Activated CD8-positive, alpha-beta T cell treated with anti-CD3 and anti-CD28 coated beads for 36 hours (primary cell): ENCODE results near the gene MINDY2. TPM values are rescaled to one million over a fixed set of nuclear protein-coding genes. Genes with fewer than 3 reads are reported as not detected.
A peak's percentile ranks its signal among the peaks of the same experiment; 100 is the strongest.

ENCODE experiments used
- ATAC-seq: fragments of 200-7000 bp; cut with Tn5 transposase; one replicate; pipeline ENCODE4 v1.10.0; 2021; ENCODE audit warnings: mild to moderate bottlenecking, moderate library complexity
- CTCF ChIA-PET: fragments of 350-600 bp; sonication (Branson Sonifier 250); formaldehyde crosslinking; loops from one replicate; lab custom pipeline; 2021; ENCODE audit warnings: antibody characterized with exemption; lab: Charles Lee
- POLR2A ChIA-PET: fragments of 350-600 bp; sonication (Branson Sonifier 250); formaldehyde crosslinking; loops from one replicate; lab custom pipeline; 2021; ENCODE audit warnings: antibody characterized with exemption; lab: Charles Lee
- DNase-seq: peaks from one replicate; pipeline ENCODE4 v3.0.0-alpha.2; 2020
- H3K27ac Mint-ChIP-seq: one replicate; pipeline ENCODE4 v1.8.0; 2021; ENCODE audit warnings: mild to moderate bottlenecking, mixed read lengths
- H3K27me3 Mint-ChIP-seq: one replicate; pipeline ENCODE4 v1.8.0; 2021; ENCODE audit warnings: mixed read lengths
- H3K36me3 Mint-ChIP-seq: one replicate; pipeline ENCODE4 v1.8.0; 2021; ENCODE audit warnings: low read depth, mixed read lengths
- H3K4me1 Mint-ChIP-seq: one replicate; pipeline ENCODE4 v1.8.0; 2021; ENCODE audit warnings: low read depth, mixed read lengths
- H3K4me3 Mint-ChIP-seq: one replicate; pipeline ENCODE4 v1.8.0; 2021; ENCODE audit warnings: mild to moderate bottlenecking, moderate library complexity, mixed read lengths
- H3K9me3 Mint-ChIP-seq: one replicate; pipeline ENCODE4 v1.8.0; 2021; ENCODE audit warnings: mixed read lengths
- CTCF ChIP-seq: fragments of 200-600 bp; IDR thresholded peaks from one replicate; pipeline ENCODE4 v1.8.0; 2022; ENCODE audit warnings: antibody characterized with exemption, mild to moderate bottlenecking
- intact Hi-C: fragments of 100-400 bp; cut with micrococcal nuclease; formaldehyde crosslinking; loops from one replicate; pipeline ENCODE4 v1.10.0; 2022
- total RNA-seq, 2 experiments: library from RNA; stranded (reverse); gene quantifications; one replicate each; pipeline ENCODE4 v1.2.3, GENCODE V29; 2021

Gene MINDY2
- total RNA-seq, 2 experiments from 2014 or later, result 9.0 to 10.3 TPM

GRCh38 chr15:58749532-58750337, 21.4 kb upstream of the MINDY2 start, which contains the start of gene ADAM10:
TSS of gene ADAM10 (minus strand) at chr15:58749707. CDS start at chr15:58749534, 173 bp downstream.
- ATAC-seq (peak; percentile 95), DNase-seq (peak; percentile 98)
- no peak for TF ChIP-seq CTCF
- peaks cover 38% of the 10 kb centered on the region for H3K4me1 Mint-ChIP-seq
- CTCF ChIA-PET, result interaction anchor here (0.9 to 2.4 kb wide), 5 partner anchors 11 to 522 kb away, joined by 3 to 21 read pairs (median 5); partner anchors contain the start of gene MINDY2
- H3K27me3 Mint-ChIP-seq, result no peaks in the 10 kb centered on the region
- H3K4me3 Mint-ChIP-seq, result peak within 1 kb of the TSS; percentile 91
- no peaks in the 10 kb centered on the region for H3K9me3 Mint-ChIP-seq
- H3K27ac Mint-ChIP-seq, result peak within 1 kb of the TSS; percentile 96
- H3K36me3 Mint-ChIP-seq, result peaks cover 14% of the 10 kb centered on the region
- POLR2A ChIA-PET, result interaction anchor here (0.9 to 1.3 kb wide), 5 partner anchors 11 to 345 kb away, joined by 3 to 6 read pairs (median 3); partner anchors contain the start of gene MINDY2
- intact Hi-C loops, result no loop called here

GRCh38 chr15:58752716-58753115, 18.4 kb upstream of the MINDY2 start:
- H3K27ac Mint-ChIP-seq, result no peak overlapping the region
- DNase-seq (peak; percentile 13), ATAC-seq (no peak)
- no peaks in the 10 kb centered on the region for H3K27me3 Mint-ChIP-seq
- ChIA-PET CTCF (interaction anchor here (1.8 kb wide), 1 partner anchor 18 kb away, joined by 7 read pairs; the partner anchor contains the start of gene MINDY2), POLR2A (no interaction called here)
- peaks cover 6% of the 10 kb centered on the region for H3K36me3 Mint-ChIP-seq
- peaks cover 14% of the 10 kb centered on the region for H3K4me1 Mint-ChIP-seq
- intact Hi-C loops, result no loop called here
- no peak overlapping the region for H3K4me3 Mint-ChIP-seq
- no peak for TF ChIP-seq CTCF
- H3K9me3 Mint-ChIP-seq, result no peaks in the 10 kb centered on the region

- H3K27me3 Mint-ChIP-seq, result no peaks in the 10 kb centered on the region
- ATAC-seq, result no peak
- no peak for TF ChIP-seq CTCF
- no peaks in the 10 kb centered on the region for H3K9me3 Mint-ChIP-seq
- POLR2A ChIA-PET, result interaction anchor here (0.6 to 1.0 kb wide), 2 partner anchors 16 to 658 kb away, joined by 3 to 5 read pairs; partner anchors contain the start of gene MINDY2
- intact Hi-C loops, result loop anchor here (5.0 kb wide), 1 partner anchor 528 kb away; no protein-coding TSS in a partner anchor
- no peak for DNase-seq
- H3K36me3 Mint-ChIP-seq, result no peaks in the 10 kb centered on the region
- H3K4me1 Mint-ChIP-seq, result peaks cover 7% of the 10 kb centered on the region
- CTCF ChIA-PET, result interaction anchor here (1.2 to 1.7 kb wide), 2 partner anchors 16 to 527 kb away, joined by 3 to 6 read pairs; partner anchors contain the start of gene MINDY2
- H3K4me3 Mint-ChIP-seq, result no peak overlapping the region
- H3K27ac Mint-ChIP-seq, result no peak overlapping the region
These were observed 15.8 kb upstream of the MINDY2 start for GRCh38 chr15:58755350-58755749.

- CTCF ChIA-PET, result interaction anchor here (1.2 to 1.7 kb wide), 2 partner anchors 15 to 528 kb away, joined by 3 to 6 read pairs; partner anchors contain the start of gene MINDY2
- H3K9me3 Mint-ChIP-seq, result no peaks in the 10 kb centered on the region
These were observed 15.1 kb upstream of the MINDY2 start for GRCh38 chr15:58755956-58756355.

More at GRCh38 chr15:58755956-58756355, 15.1 kb upstream of the MINDY2 start:
- peaks cover 2% of the 10 kb centered on the region for H3K4me1 Mint-ChIP-seq
- no peak overlapping the region for H3K27ac Mint-ChIP-seq
- no peak overlapping the region for H3K4me3 Mint-ChIP-seq
- no peaks in the 10 kb centered on the region for H3K27me3 Mint-ChIP-seq
- no peak for TF ChIP-seq CTCF
- POLR2A ChIA-PET, result interaction anchor here (1.0 kb wide), 1 partner anchor 15 kb away, joined by 3 read pairs; the partner anchor contains the start of gene MINDY2
- DNase-seq, result no peak
- intact Hi-C loops, result loop anchor here (5.0 kb wide), 1 partner anchor 529 kb away; no protein-coding TSS in a partner anchor
- H3K36me3 Mint-ChIP-seq, result no peaks in the 10 kb centered on the region
- no peak for ATAC-seq
